Kidney epithelial cell (primary cell): ENCODE data around the gene EHBP1. TPM values are rescaled to one million over a fixed set of nuclear protein-coding genes. Genes with fewer than 3 reads are reported as not detected.

Source experiments
- DNase-seq: peaks from one replicate; pipeline ENCODE4 v3.0.0-alpha.2; 2010; ENCODE audit warnings: low read depth
- H3K27me3 ChIP-seq: 2 replicates; pipeline ENCODE4 v1.6.0; 2011; ENCODE audit warnings: low read length; ENCODE audit not compliant: control insufficient read depth, insufficient read depth
- H3K36me3 ChIP-seq: 2 replicates; pipeline ENCODE4 v1.5.1; 2011; ENCODE audit warnings: low read length; ENCODE audit not compliant: control insufficient read depth, insufficient read depth
- H3K4me3 ChIP-seq: 2 replicates; pipeline ENCODE4 v1.5.1; 2011; ENCODE audit warnings: low read depth, mild to moderate bottlenecking, control low read depth, low read length
- CTCF ChIP-seq: IDR thresholded peaks from 2 replicates; pipeline ENCODE4 v1.5.1; 2011; ENCODE audit warnings: mild to moderate bottlenecking, moderate library complexity, low read length, control low read depth, inconsistent platforms; ENCODE audit not compliant: insufficient read depth, poor library complexity, severe bottlenecking
- total RNA-seq: library from RNA; depleted of rRNA; stranded (reverse); fragments of >200 nt; gene quantifications from 2 replicates; pipeline ENCODE4 v1.2.3, GENCODE V29; 2015

The EHBP1 gene
- total RNA-seq, 1 donor from 2014 or later = 22.9 TPM

- Histone ChIP-seq H3K4me3 (no peak overlapping the region), H3K27me3 (no peaks in the 10 kb centered on the region), H3K36me3 (no peaks in the 10 kb centered on the region)
- DNase-seq = no peak
- TF ChIP-seq CTCF = no peak
Observed at GRCh38 chr2:62811086-62811485, 105.6 kb downstream of the EHBP1 start.

GRCh38 chr2:62811972-62812371, 106.5 kb downstream of the EHBP1 start:
- no peak for TF ChIP-seq CTCF
- no peak for DNase-seq
- Histone ChIP-seq H3K36me3 (no peaks in the 10 kb centered on the region), H3K4me3 (no peak overlapping the region), H3K27me3 (no peaks in the 10 kb centered on the region)

GRCh38 chr2:62812921-62813825, 107.7 kb downstream of the EHBP1 start:
- TF ChIP-seq CTCF = no peak

GRCh38 chr2:62814123-62814522, 108.6 kb downstream of the EHBP1 start:
- H3K27me3 ChIP-seq = no peaks in the 10 kb centered on the region
- H3K4me3 ChIP-seq = no peak overlapping the region
- TF ChIP-seq CTCF = no peak
- DNase-seq = no peak
- no peaks in the 10 kb centered on the region for H3K36me3 ChIP-seq

More at GRCh38 chr2:62812921-62813825, 107.7 kb downstream of the EHBP1 start:
- DNase-seq = no peak
- no peaks in the 10 kb centered on the region for H3K36me3 ChIP-seq
- no peaks in the 10 kb centered on the region for H3K27me3 ChIP-seq
- no peak overlapping the region for H3K4me3 ChIP-seq

GRCh38 chr2:62817348-62817747, 111.8 kb downstream of the EHBP1 start:
- no peak for DNase-seq
- H3K36me3 ChIP-seq = no peaks in the 10 kb centered on the region
- no peak overlapping the region for H3K4me3 ChIP-seq
- H3K27me3 ChIP-seq = no peaks in the 10 kb centered on the region
- no peak for TF ChIP-seq CTCF
